Large intestine (tissue), 3 donors: ENCODE data around the gene BRAP. TPM values are rescaled to one million over a fixed set of nuclear protein-coding genes. Genes with fewer than 3 reads are reported as not detected.
A peak's percentile ranks its signal among the peaks of the same experiment; 100 is the strongest.

Source experiments
- DNase-seq, 2 donors: peaks; one replicate each; pipeline versions ENCODE4 v3.0.0 to v3.0.0-alpha.2; 2013
- H3K27ac ChIP-seq: one replicate; pipeline ENCODE4 v1.5.1; 2013; ENCODE audit warnings: low read length
- H3K27me3 ChIP-seq: 2 replicates; pipeline ENCODE4 v1.6.1; 2013; ENCODE audit warnings: low read length; ENCODE audit not compliant: control insufficient read depth, insufficient read depth
- H3K36me3 ChIP-seq: 2 replicates; pipeline ENCODE4 v1.6.1; 2013; ENCODE audit warnings: low read length; ENCODE audit not compliant: control insufficient read depth, insufficient read depth
- H3K4me1 ChIP-seq: one replicate; pipeline ENCODE4 v1.6.1; 2013; ENCODE audit warnings: low read length; ENCODE audit not compliant: control insufficient read depth, insufficient read depth
- H3K4me3 ChIP-seq: one replicate; pipeline ENCODE4 v1.5.1; 2013; ENCODE audit warnings: low read length
- H3K9me3 ChIP-seq: one replicate; pipeline ENCODE4 v1.6.1; 2013; ENCODE audit warnings: mild to moderate bottlenecking, low read depth, low read length, moderate library complexity; ENCODE audit not compliant: control insufficient read depth
- WGBS: methylation state at CpG from one replicate; pipeline ENCODE4 v1.1.5; 2013; ENCODE audit warnings: low lambda C conversion rate; ENCODE audit not compliant: insufficient coverage; 5-methylcytosine and 5-hydroxymethylcytosine counted together
- polyA plus RNA-seq: library from polyadenylated mRNA; unstranded; fragments of 120-200 nt; gene quantifications from one replicate; pipeline ENCODE4 v1.2.1, GENCODE V29; 2013

The BRAP gene
- polyA plus RNA-seq, 1 donor, result 15.0 TPM

- no peak overlapping the region for H3K27ac ChIP-seq
- H3K4me3 ChIP-seq, result no peak overlapping the region
- peaks cover 61% of the 10 kb centered on the region for H3K36me3 ChIP-seq
- H3K4me1 ChIP-seq, result no peaks in the 10 kb centered on the region
- no peaks in the 10 kb centered on the region for H3K9me3 ChIP-seq
- no peak for DNase-seq
- WGBS, result 95% methylated on average over 4 of the region's 6 CpGs
- no peaks in the 10 kb centered on the region for H3K27me3 ChIP-seq
These were observed 20.4 kb upstream of the BRAP start for GRCh38 chr12:111706145-111706544.

GRCh38 chr12:111705672-111706071, 19.9 kb upstream of the BRAP start:
- H3K4me3 ChIP-seq, result no peak overlapping the region
- peaks cover 61% of the 10 kb centered on the region for H3K36me3 ChIP-seq
- H3K4me1 ChIP-seq, result no peaks in the 10 kb centered on the region
- H3K27me3 ChIP-seq, result no peaks in the 10 kb centered on the region
- no CpG with 5 or more reads among the region's 5 CpGs for WGBS
- H3K27ac ChIP-seq, result no peak overlapping the region
- no peaks in the 10 kb centered on the region for H3K9me3 ChIP-seq
- no peak for DNase-seq

DNA sequence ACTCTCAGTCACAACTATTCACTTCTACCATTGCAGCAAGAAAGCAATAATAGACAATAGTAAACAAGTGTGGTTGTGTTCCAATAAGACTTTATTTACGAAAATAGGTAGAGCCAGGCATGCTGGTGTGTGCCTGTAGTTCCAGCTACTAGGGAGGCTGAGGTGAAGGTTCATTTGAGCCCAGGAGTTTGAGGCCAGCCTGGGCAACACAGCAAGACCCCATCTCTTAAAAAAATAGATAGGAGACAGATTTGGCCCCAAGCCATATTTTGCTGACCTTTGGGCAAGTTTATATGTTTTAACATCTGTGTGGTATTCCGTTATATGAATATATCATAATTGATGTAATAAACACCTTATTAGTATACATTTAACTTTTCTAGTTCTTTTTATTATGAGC, 14.2 kb upstream of the BRAP start:
- Histone ChIP-seq H3K4me1 (no peaks in the 10 kb centered on the region), H3K36me3 (peaks cover 49% of the 10 kb centered on the region), H3K9me3 (no peaks in the 10 kb centered on the region), H3K27ac (no peak overlapping the region), H3K27me3 (no peaks in the 10 kb centered on the region), H3K4me3 (no peak overlapping the region)
- WGBS, result no CpG with 5 or more reads among the region's 2 CpGs
- DNase-seq, result no peak

GRCh38 chr12:111693818-111694217, 8.1 kb upstream of the BRAP start:
- Histone ChIP-seq H3K36me3 (peaks cover 48% of the 10 kb centered on the region), H3K4me1 (no peaks in the 10 kb centered on the region), H3K4me3 (no peak overlapping the region), H3K27me3 (no peaks in the 10 kb centered on the region), H3K9me3 (no peaks in the 10 kb centered on the region), H3K27ac (no peak overlapping the region)
- no peak for DNase-seq
- WGBS, result 100% methylated on average over 1 of the region's 5 CpGs

DNA sequence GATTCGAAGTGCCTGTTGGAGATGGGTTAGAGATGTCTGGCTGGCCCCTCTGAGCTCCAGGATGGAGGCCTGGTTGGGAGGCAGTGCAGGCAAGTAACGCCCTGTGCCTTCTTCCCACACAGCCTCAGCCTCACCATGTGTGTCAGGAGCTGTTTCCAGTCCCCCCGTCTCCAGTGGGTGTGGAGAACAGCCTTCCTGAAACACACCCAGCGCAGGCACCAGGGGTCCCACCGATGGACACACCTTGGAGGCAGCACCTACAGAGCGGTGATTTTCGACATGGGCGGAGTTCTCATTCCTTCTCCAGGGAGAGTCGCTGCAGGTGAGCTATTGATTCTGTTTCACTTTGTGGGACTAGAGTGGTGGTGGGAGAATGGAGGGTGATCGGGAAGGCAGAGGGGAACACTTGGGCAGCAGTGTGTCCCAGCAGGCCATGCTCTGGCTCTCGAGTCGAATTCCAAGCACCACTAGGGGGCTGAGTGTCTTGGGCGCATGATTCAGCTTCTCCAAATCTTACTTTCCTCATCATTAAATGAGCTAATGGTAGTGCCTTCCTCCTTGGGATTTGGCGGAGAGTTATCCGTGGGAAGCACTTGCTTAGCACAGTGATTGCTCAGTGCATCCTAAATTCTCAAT, 6.9 kb upstream of the BRAP start:
- Histone ChIP-seq H3K36me3 (peaks cover 42% of the 10 kb centered on the region), H3K27ac (no peak overlapping the region), H3K27me3 (no peaks in the 10 kb centered on the region), H3K9me3 (no peaks in the 10 kb centered on the region), H3K4me3 (no peak overlapping the region), H3K4me1 (no peaks in the 10 kb centered on the region)
- DNase-seq, result peak in 1 of 2 donors; percentile 3
- no CpG with 5 or more reads among the region's 15 CpGs for WGBS

- Histone ChIP-seq H3K36me3 (peaks cover 37% of the 10 kb centered on the region), H3K4me3 (no peak overlapping the region), H3K4me1 (peaks cover 5% of the 10 kb centered on the region), H3K9me3 (no peaks in the 10 kb centered on the region), H3K27ac (no peak overlapping the region), H3K27me3 (no peaks in the 10 kb centered on the region)
- WGBS, result no CpG with 5 or more reads among the region's 3 CpGs
- no peak for DNase-seq
These were observed 5.5 kb upstream of the BRAP start for GRCh38 chr12:111691262-111691661.

- Histone ChIP-seq H3K27me3 (no peaks in the 10 kb centered on the region), H3K36me3 (peaks cover 7% of the 10 kb centered on the region), H3K27ac (no peak overlapping the region), H3K9me3 (no peaks in the 10 kb centered on the region), H3K4me3 (no peak overlapping the region), H3K4me1 (peaks cover 5% of the 10 kb centered on the region)
- DNase-seq, result no peak
- whole genome bisulfite sequencing, result 80% methylated on average over 1 of the region's 10 CpGs
These were observed 2.2 kb upstream of the BRAP start for GRCh38 chr12:111687952-111688351.

DNA sequence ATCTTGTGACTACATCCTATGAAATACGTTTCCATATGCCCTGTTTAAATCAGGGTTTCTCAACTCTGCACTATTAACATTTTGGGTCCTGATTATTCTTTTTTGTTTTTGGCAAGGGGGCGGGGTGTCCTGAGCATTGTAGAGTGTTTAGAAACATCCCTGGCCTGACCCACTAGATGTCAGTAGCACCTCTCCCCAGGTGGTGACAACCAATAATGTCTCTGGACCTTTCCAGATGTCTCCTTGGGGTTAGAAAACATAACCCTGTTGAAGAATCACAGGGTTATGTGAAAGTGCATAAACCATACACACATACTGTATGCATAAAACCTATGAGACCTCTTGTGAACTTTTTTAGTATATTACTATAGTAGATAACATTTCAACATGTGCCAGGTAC, 1.5 kb upstream of the BRAP start:
- H3K27ac ChIP-seq, result no peak overlapping the region
- no peak for DNase-seq
- WGBS, result no CpG with 5 or more reads among the region's 2 CpGs
- H3K27me3 ChIP-seq, result no peaks in the 10 kb centered on the region
- no peak overlapping the region for H3K4me3 ChIP-seq
- H3K36me3 ChIP-seq, result peaks cover 10% of the 10 kb centered on the region
- H3K9me3 ChIP-seq, result no peaks in the 10 kb centered on the region
- H3K4me1 ChIP-seq, result peaks cover 5% of the 10 kb centered on the region

- peaks cover 5% of the 10 kb centered on the region for H3K4me1 ChIP-seq
- peak overlapping the region; percentile 97 for H3K4me3 ChIP-seq
- DNase-seq, result peak in 1 of 2 donors; percentile 36
- H3K36me3 ChIP-seq, result peaks cover 15% of the 10 kb centered on the region
- no peaks in the 10 kb centered on the region for H3K9me3 ChIP-seq
- no peaks in the 10 kb centered on the region for H3K27me3 ChIP-seq
- H3K27ac ChIP-seq, result peak overlapping the region; percentile 84
- WGBS, result no CpG with 5 or more reads among the region's 15 CpGs
These were observed 884 bp upstream of the BRAP start for GRCh38 chr12:111686574-111687105.

DNA sequence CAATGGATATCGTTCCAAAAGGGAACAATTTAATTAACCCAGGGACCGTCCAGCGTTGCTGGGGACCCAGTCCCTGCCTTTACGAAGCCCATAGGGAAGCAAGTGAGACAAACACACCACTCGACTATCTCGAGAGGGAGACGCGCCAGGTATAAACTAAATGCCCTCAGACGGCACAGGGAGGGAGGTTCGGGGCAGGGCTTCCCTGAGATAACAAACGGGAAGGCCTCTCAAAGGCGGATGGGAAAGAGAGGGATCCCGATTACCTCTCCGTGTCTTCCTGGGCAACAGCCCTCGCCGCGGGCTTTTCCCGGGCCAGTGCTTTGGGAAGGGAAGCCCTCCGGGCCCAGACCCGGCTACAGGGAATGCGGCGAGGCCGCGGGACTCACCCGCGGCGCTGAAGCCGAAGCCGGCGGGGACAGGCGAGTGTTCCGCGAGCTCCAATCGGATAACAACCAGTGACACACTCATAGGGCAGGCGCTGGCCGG, 390 bp downstream of the BRAP start:
- no peak for DNase-seq
- Histone ChIP-seq H3K27me3 (no peaks in the 10 kb centered on the region), H3K9me3 (no peaks in the 10 kb centered on the region), H3K4me3 (peak overlapping the region; percentile 97), H3K4me1 (peaks cover 5% of the 10 kb centered on the region), H3K36me3 (peaks cover 23% of the 10 kb centered on the region), H3K27ac (peak overlapping the region; percentile 84)
- WGBS, result no CpG with 5 or more reads among the region's 36 CpGs
